PC-3 (cell line): ENCODE results near the gene DYNC1I1. TPM values are rescaled to one million over a fixed set of nuclear protein-coding genes. Genes with fewer than 3 reads are reported as not detected.

Experiments
- ATAC-seq: fragments of 200-7000 bp; cut with Tn5 transposase; 2 replicates; pipeline ENCODE4 v1.9.1; 2020; ENCODE audit warnings: mild to moderate bottlenecking, moderate library complexity
- BruUV-seq: library from RNA; stranded (reverse); fragments of 400-500 nt; replicated peaks from 2 replicates; lab custom pipeline; 2021; lab: Mats Ljungman, UMichigan
- CTCF ChIA-PET: fragments of 300-600 bp; sonication (Branson Sonifier 250); formaldehyde crosslinking; loops from one replicate; lab custom pipeline; 2022; ENCODE audit warnings: antibody characterized with exemption; lab: Charles Lee
- POLR2A ChIA-PET: fragments of 300-600 bp; sonication (Branson Sonifier 250); formaldehyde crosslinking; loops from one replicate; lab custom pipeline; 2022; ENCODE audit warnings: antibody characterized with exemption; ENCODE audit not compliant: unreplicated experiment; lab: Charles Lee
- DNase-seq: peaks from one replicate; pipeline ENCODE4 v3.0.0-alpha.2; 2015
- H2AFZ ChIP-seq: fragments of 300-600 bp; sonication (generic); 2 replicates; pipeline ENCODE4 v1.6.0; 2016; ENCODE audit warnings: antibody characterized with exemption, low read length
- H3F3A ChIP-seq: fragments of 300-600 bp; sonication (generic); one replicate; pipeline ENCODE4 v1.6.0; 2017; ENCODE audit warnings: antibody characterized with exemption, low read length, control low read depth, mild to moderate bottlenecking; ENCODE audit not compliant: unreplicated experiment
- H3K27ac ChIP-seq: fragments of 300-600 bp; sonication (generic); 2 replicates; pipeline ENCODE4 v1.5.1; 2016; ENCODE audit warnings: mild to moderate bottlenecking, low read length
- H3K27me3 ChIP-seq: fragments of 300-600 bp; sonication (generic); 2 replicates; pipeline ENCODE4 v1.6.1; 2016; ENCODE audit warnings: low read length, mixed read lengths
- H3K36me3 ChIP-seq: fragments of 300-600 bp; sonication (generic); 2 replicates; pipeline ENCODE4 v1.6.1; 2016; ENCODE audit warnings: low read depth, mixed run types, low read length, mixed read lengths
- H3K4me1 ChIP-seq: fragments of 300-600 bp; sonication (generic); 2 replicates; pipeline ENCODE4 v1.5.1; 2016; ENCODE audit warnings: low read length; ENCODE audit not compliant: insufficient read depth
- H3K4me2 ChIP-seq: fragments of 300-600 bp; sonication (generic); 2 replicates; pipeline ENCODE4 v1.6.0; 2016; ENCODE audit warnings: low read length
- H3K4me3 ChIP-seq: fragments of 300-600 bp; sonication (generic); 2 replicates; pipeline ENCODE4 v1.5.1; 2016; ENCODE audit warnings: mild to moderate bottlenecking, low read length, mixed read lengths
- H3K79me2 ChIP-seq: fragments of 300-600 bp; sonication (generic); 2 replicates; pipeline ENCODE4 v1.6.1; 2017; ENCODE audit warnings: low read length, mixed read lengths
- H3K9ac ChIP-seq: fragments of 300-600 bp; sonication (generic); 2 replicates; pipeline ENCODE4 v1.6.0; 2016; ENCODE audit warnings: mild to moderate bottlenecking, low read length
- H3K9me2 ChIP-seq: fragments of 300-600 bp; sonication (generic); replicated peaks from 2 replicates; pipeline ENCODE4 v1.6.1; 2016; ENCODE audit warnings: mixed run types, low read length, mixed read lengths
- H3K9me3 ChIP-seq: fragments of 300-600 bp; sonication (generic); 2 replicates; pipeline ENCODE4 v1.6.1; 2016; ENCODE audit warnings: low read length, mixed read lengths
- H4K20me1 ChIP-seq: fragments of 300-600 bp; sonication (generic); 2 replicates; pipeline ENCODE4 v1.6.1; 2016; ENCODE audit warnings: low read length, mixed read lengths
- EZH2 ChIP-seq: fragments of 300-600 bp; sonication (generic); IDR thresholded peaks from one replicate; pipeline ENCODE4 v1.6.1; 2017; ENCODE audit warnings: antibody characterized with exemption, mild to moderate bottlenecking, low read length; ENCODE audit not compliant: unreplicated experiment
- EZH2phosphoT487 ChIP-seq: fragments of 300-600 bp; sonication (generic); IDR thresholded peaks from 2 replicates; pipeline ENCODE4 v1.6.1; 2018; ENCODE audit warnings: mild to moderate bottlenecking, antibody characterized with exemption, low read length, borderline replicate concordance
- intact Hi-C: fragments of 100-400 bp; cut with micrococcal nuclease; formaldehyde crosslinking; loops from 2 replicates; pipeline ENCODE4 v1.9.0; 2023
- total RNA-seq: library from RNA; depleted of rRNA; stranded (reverse); fragments of >200 nt; gene quantifications from 2 replicates; pipeline ENCODE4 v1.2.3, GENCODE V29; 2014
- TF ChIP-seq, protein P1 (sequence below): fragments of 300-600 bp; sonication (generic); conservative IDR thresholded peaks from 2 replicates; pipeline ENCODE4 v1.5.1; 2017; ENCODE audit warnings: antibody characterized with exemption, low read depth, mild to moderate bottlenecking, low read length

Gene DYNC1I1
- total RNA-seq, 1 experiment from 2014 or later = 2.4 TPM

DNA sequence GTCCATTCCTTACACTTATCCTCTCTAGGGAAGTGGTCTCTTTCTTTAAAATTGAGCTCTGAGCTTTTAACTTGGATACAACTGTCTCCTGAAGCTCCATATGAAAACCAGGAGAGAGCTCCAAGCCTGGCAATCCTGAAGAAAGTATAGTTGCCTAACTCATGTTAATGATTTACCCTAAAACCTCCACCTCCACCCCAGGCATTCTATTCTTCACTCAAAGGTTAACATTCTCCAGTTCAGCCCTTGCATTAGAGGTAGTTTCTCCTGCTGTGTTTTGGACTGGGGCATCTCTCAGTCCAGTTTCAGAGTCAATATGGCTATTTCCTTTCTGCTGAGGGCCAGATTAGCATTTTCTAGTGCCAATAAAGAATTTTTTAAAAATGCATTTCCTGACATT is 354.0 kb downstream of the DYNC1I1 start:
- no peak overlapping the region for H3K27ac ChIP-seq
- no peaks in the 10 kb centered on the region for H4K20me1 ChIP-seq
- H3K27me3 ChIP-seq = no peaks in the 10 kb centered on the region
- no peak overlapping the region for H3K4me3 ChIP-seq
- no peak for ATAC-seq
- no peak for DNase-seq
- BruUV-seq = no TSS peak
- H3K79me2 ChIP-seq = no peaks in the 10 kb centered on the region
- H3F3A ChIP-seq = no peaks in the 10 kb centered on the region
- no peak overlapping the region for H3K4me2 ChIP-seq
- no peaks in the 10 kb centered on the region for H3K9me3 ChIP-seq
- no peaks in the 10 kb centered on the region for H3K36me3 ChIP-seq
- ChIA-PET POLR2A (no interaction called here), CTCF (no interaction called here)
- TF ChIP-seq EZH2phosphoT487 = no peak
- TF ChIP-seq EZH2 = no peak
- TF ChIP-seq, protein P1, sequence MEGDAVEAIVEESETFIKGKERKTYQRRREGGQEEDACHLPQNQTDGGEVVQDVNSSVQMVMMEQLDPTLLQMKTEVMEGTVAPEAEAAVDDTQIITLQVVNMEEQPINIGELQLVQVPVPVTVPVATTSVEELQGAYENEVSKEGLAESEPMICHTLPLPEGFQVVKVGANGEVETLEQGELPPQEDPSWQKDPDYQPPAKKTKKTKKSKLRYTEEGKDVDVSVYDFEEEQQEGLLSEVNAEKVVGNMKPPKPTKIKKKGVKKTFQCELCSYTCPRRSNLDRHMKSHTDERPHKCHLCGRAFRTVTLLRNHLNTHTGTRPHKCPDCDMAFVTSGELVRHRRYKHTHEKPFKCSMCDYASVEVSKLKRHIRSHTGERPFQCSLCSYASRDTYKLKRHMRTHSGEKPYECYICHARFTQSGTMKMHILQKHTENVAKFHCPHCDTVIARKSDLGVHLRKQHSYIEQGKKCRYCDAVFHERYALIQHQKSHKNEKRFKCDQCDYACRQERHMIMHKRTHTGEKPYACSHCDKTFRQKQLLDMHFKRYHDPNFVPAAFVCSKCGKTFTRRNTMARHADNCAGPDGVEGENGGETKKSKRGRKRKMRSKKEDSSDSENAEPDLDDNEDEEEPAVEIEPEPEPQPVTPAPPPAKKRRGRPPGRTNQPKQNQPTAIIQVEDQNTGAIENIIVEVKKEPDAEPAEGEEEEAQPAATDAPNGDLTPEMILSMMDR = no peak
- no peaks in the 10 kb centered on the region for H3K4me1 ChIP-seq
- H3K9me2 ChIP-seq = no peaks in the 10 kb centered on the region
- intact Hi-C loops = no loop called here
- no peak overlapping the region for H2AFZ ChIP-seq
- H3K9ac ChIP-seq = no peak overlapping the region

DNA sequence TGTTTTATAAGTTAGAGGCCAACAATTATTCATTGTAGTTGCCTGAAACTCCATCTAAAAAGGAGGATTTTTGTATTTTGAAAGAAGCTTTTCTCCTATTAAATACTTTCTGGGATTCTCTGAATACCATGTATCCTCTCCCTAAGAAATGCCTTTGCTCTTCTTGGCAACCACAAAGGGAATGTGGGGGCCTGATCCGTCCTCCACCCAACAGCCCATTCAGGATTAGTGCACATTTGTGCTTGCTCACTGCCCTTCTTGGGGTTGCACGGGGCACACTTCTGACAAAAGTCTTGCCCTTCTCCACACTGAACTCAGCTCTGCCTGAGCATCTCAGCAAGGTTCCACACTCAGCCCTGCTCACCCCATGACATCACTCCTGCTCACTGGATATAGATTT is 355.4 kb downstream of the DYNC1I1 start:
- no peak overlapping the region for H3K4me2 ChIP-seq
- no peak overlapping the region for H3K27ac ChIP-seq
- no peaks in the 10 kb centered on the region for H3K79me2 ChIP-seq
- BruUV-seq = no TSS peak
- ATAC-seq = no peak
- no peaks in the 10 kb centered on the region for H4K20me1 ChIP-seq
- POLR2A ChIA-PET = no interaction called here
- H3K4me3 ChIP-seq = no peak overlapping the region
- no peaks in the 10 kb centered on the region for H3K9me2 ChIP-seq
- TF ChIP-seq EZH2 = no peak
- no peaks in the 10 kb centered on the region for H3K27me3 ChIP-seq
- DNase-seq = no peak
- no peaks in the 10 kb centered on the region for H3F3A ChIP-seq
- no peak overlapping the region for H2AFZ ChIP-seq
- no peaks in the 10 kb centered on the region for H3K4me1 ChIP-seq
- H3K9ac ChIP-seq = no peak overlapping the region
- H3K9me3 ChIP-seq = no peaks in the 10 kb centered on the region
- H3K36me3 ChIP-seq = no peaks in the 10 kb centered on the region
- intact Hi-C loops = no loop called here
- CTCF ChIA-PET = no interaction called here

DNA sequence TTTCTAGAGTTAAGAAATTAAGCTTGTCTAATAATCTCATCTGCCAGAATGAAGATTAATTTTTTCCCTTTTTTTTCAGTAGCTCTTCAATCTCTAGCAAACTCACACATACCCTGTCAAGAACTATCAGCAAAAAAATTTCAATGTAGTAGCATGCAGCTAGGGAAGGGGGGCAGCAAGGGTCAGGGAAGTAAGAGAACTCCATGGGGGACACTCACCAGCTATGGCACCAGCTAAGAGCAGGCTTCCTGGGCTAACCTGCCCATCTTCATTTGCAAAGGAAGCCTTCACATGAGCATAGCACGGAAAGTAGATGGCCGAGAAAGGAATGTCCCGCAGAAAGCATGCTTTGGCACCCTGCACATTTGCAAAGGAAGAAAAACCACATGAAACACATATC is 359.2 kb downstream of the DYNC1I1 start:
- Histone ChIP-seq H2AFZ (no peak overlapping the region), H3K79me2 (no peaks in the 10 kb centered on the region), H3K9me2 (no peaks in the 10 kb centered on the region), H3K36me3 (no peaks in the 10 kb centered on the region), H3K9ac (no peak overlapping the region), H3K4me1 (peaks cover 13% of the 10 kb centered on the region), H4K20me1 (no peaks in the 10 kb centered on the region), H3K27me3 (no peaks in the 10 kb centered on the region), H3F3A (no peaks in the 10 kb centered on the region), H3K27ac (no peak overlapping the region), H3K4me2 (no peak overlapping the region), H3K4me3 (no peak overlapping the region), H3K9me3 (no peaks in the 10 kb centered on the region)
- ATAC-seq (no peak), DNase-seq (no peak)
- CTCF ChIA-PET = no interaction called here
- TF ChIP-seq, protein P1 = no peak
- TF ChIP-seq EZH2 (no peak), EZH2phosphoT487 (no peak)
- intact Hi-C loops = no loop called here
- POLR2A ChIA-PET = no interaction called here
- BruUV-seq = no TSS peak
